Spleen (tissue), 7 donors: ENCODE measurements around the gene DDIT4.

Experiments used
- POLR2A ChIP-seq, 3 donors: fragments of 450-650 bp; IDR thresholded peaks; one replicate each; pipeline ENCODE4 v1.5.1; 2017; ENCODE audit warnings: antibody characterized with exemption in 3 of 3, mild to moderate bottlenecking in 1 of 3
- POLR2AphosphoS5 ChIP-seq, 3 donors: sonication (generic); formaldehyde crosslinking; IDR thresholded peaks; one replicate each; pipeline ENCODE4 v1.5.1; 2017; ENCODE audit warnings: antibody characterized with exemption in 3 of 3
- TF ChIP-seq, protein P1 (sequence below), 11 experiments: fragments of 200-600 bp in 7 of 11; fragments of 450-650 bp in 4 of 11; sonication (generic) in 4 of 11; IDR thresholded peaks in 8 of 11; conservative IDR thresholded peaks in 3 of 11; 1 replicate in 7 of 11; 2 replicates in 4 of 11; pipeline versions ENCODE4 v1.4.0 to v1.8.0; 2016 to 2021; ENCODE audit warnings: antibody characterized with exemption in 11 of 11, inconsistent platforms in 4 of 11, mild to moderate bottlenecking in 1 of 11
- donor health status: DM: no; HTN: no; CAD: no; lungs with moderate emphysema.
- donor health status: DM: no; HTN: no; CAD: no.
- donor health status: DM: no; HTN: no; CAD: no.

DNA sequence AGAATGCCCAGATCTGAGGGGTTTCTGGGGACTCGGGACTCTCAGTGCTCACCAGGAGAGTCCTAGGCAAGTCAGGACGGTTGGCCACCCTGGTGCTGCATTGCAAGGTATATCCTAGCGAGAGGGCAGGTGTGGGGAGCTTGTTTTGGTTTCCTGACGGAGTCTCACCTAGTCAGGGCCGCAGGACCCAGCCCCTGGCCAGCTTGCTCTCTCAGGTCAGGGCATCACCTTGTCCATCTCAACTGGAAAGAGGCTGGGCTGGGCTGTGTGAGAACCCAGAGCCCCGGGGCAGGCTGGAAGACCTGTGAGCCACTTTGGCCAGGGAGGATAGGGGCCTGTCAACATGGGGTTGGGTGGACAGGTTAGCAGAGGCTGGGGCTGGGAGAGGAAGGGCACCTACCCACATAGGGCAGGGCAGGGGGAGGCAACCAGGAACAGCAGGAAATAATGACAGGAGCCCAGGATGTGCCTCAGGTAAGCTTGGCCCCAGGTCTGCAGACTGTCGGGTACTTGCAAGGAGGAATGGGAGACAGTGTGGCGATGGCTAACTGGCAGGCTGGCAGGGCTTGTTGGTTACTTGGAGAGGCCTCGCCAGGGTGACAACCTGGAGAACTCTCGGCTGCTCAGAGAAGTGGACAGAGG lies 49.5 kb downstream of the DDIT4 start:
- TF ChIP-seq, protein P1, sequence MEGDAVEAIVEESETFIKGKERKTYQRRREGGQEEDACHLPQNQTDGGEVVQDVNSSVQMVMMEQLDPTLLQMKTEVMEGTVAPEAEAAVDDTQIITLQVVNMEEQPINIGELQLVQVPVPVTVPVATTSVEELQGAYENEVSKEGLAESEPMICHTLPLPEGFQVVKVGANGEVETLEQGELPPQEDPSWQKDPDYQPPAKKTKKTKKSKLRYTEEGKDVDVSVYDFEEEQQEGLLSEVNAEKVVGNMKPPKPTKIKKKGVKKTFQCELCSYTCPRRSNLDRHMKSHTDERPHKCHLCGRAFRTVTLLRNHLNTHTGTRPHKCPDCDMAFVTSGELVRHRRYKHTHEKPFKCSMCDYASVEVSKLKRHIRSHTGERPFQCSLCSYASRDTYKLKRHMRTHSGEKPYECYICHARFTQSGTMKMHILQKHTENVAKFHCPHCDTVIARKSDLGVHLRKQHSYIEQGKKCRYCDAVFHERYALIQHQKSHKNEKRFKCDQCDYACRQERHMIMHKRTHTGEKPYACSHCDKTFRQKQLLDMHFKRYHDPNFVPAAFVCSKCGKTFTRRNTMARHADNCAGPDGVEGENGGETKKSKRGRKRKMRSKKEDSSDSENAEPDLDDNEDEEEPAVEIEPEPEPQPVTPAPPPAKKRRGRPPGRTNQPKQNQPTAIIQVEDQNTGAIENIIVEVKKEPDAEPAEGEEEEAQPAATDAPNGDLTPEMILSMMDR (IDR thresholded peaks at IDR 0.05 in 8 of 11, conservative IDR thresholded peaks at IDR 0.05 in 3 of 11) = no peak
- TF ChIP-seq POLR2A (IDR thresholded peaks at IDR 0.05) (no peak), POLR2AphosphoS5 (IDR thresholded peaks at IDR 0.05) (no peak)
